SK-N-SH (cell line): ENCODE measurements around the gene SLC6A17.

ENCODE experiments used
- CHD2 ChIP-seq: fragments of 150-350 bp; IDR thresholded peaks from 2 replicates; pipeline ENCODE4 v1.6.1; 2018; ENCODE audit warnings: low read length; ENCODE audit not compliant: partially characterized antibody
- CTCF ChIP-seq: fragments of 200-600 bp; sonication (generic); IDR thresholded peaks from 2 replicates; pipeline ENCODE4 v1.6.1; 2017; ENCODE audit warnings: antibody characterized with exemption, mild to moderate bottlenecking, moderate library complexity
- FOXM1 ChIP-seq: IDR thresholded peaks from 2 replicates; pipeline ENCODE4 v1.4.0; 2012; ENCODE audit warnings: low read depth, mild to moderate bottlenecking
- JUND ChIP-seq: IDR thresholded peaks from 2 replicates; pipeline ENCODE4 v1.4.0; 2012
- MXI1 ChIP-seq: IDR thresholded peaks from 2 replicates; pipeline ENCODE4 v1.6.1; 2012; ENCODE audit warnings: mild to moderate bottlenecking, low read depth, low read length, improper control_type of control experiment
- POLR2AphosphoS5 ChIP-seq: IDR thresholded peaks from 2 replicates; pipeline ENCODE4 v1.6.1; 2012; ENCODE audit warnings: low read depth, low read length
- RAD21 ChIP-seq: IDR thresholded peaks from 2 replicates; pipeline ENCODE4 v1.6.1; 2012; ENCODE audit warnings: mild to moderate bottlenecking, low read length
- REST ChIP-seq: IDR thresholded peaks from 2 replicates; pipeline ENCODE4 v1.6.1; 2012; ENCODE audit warnings: mild to moderate bottlenecking, low read depth, low read length, moderate library complexity
- SIN3A ChIP-seq: IDR thresholded peaks from 2 replicates; pipeline ENCODE4 v1.6.1; 2012; ENCODE audit warnings: low read depth, mild to moderate bottlenecking, low read length, moderate library complexity, borderline replicate concordance
- USF1 ChIP-seq: IDR thresholded peaks from 2 replicates; pipeline ENCODE4 v1.4.0; 2012; ENCODE audit warnings: low read depth, borderline replicate concordance
- YY1 ChIP-seq: IDR thresholded peaks from 2 replicates; pipeline ENCODE4 v1.4.0; 2012; ENCODE audit warnings: low read depth, mild to moderate bottlenecking

- TF ChIP-seq REST = no peak
- no peak for TF ChIP-seq USF1
- TF ChIP-seq CTCF = no peak
- no peak for TF ChIP-seq CHD2
- TF ChIP-seq FOXM1 = no peak
- no peak for TF ChIP-seq MXI1
- TF ChIP-seq RAD21 = no peak
- TF ChIP-seq YY1 = no peak
- TF ChIP-seq JUND = no peak
- TF ChIP-seq POLR2AphosphoS5 = no peak
- no peak for TF ChIP-seq SIN3A
These were observed 70.0 kb downstream of the SLC6A17 start for GRCh38 chr1:110220324-110220723.
